CD4-positive, CD25-positive, alpha-beta regulatory T cell (primary cell): ENCODE results near the gene EXOC6. TPM values are rescaled to one million over a fixed set of nuclear protein-coding genes. Genes with fewer than 3 reads are reported as not detected.

Experiments
- ATAC-seq, 2 donors: fragments of 150-1000 bp; cut with Tn5 transposase; one replicate each; pipeline ENCODE4 v1.10.0; 2021; ENCODE audit warnings: low read depth in 2 of 2, moderate number of reproducible peaks in 2 of 2, moderate library complexity in 1 of 2
- DNase-seq, 3 donors: peaks; one replicate each; pipeline versions ENCODE4 v3.0.0 to v3.0.0-alpha.2; 2012 to 2022; ENCODE audit warnings: mixed read lengths in 1 of 3
- H3K27ac ChIP-seq: one replicate; pipeline ENCODE4 v1.7.0; 2013; ENCODE audit warnings: mild to moderate bottlenecking, low read length; ENCODE audit not compliant: insufficient read depth, poor library complexity, severe bottlenecking
- H3K27me3 ChIP-seq: one replicate; pipeline ENCODE4 v1.7.0; 2013; ENCODE audit warnings: low read length; ENCODE audit not compliant: control insufficient read depth, insufficient read depth
- H3K36me3 ChIP-seq: one replicate; pipeline ENCODE4 v1.7.0; 2013; ENCODE audit warnings: mild to moderate bottlenecking, low read length, moderate library complexity; ENCODE audit not compliant: control insufficient read depth, insufficient read depth
- H3K4me1 ChIP-seq: 2 replicates; pipeline ENCODE4 v1.7.0; 2013; ENCODE audit warnings: mild to moderate bottlenecking, low read length; ENCODE audit not compliant: insufficient read depth, control insufficient read depth, poor library complexity, severe bottlenecking
- H3K4me3 ChIP-seq: one replicate; pipeline ENCODE4 v1.7.0; 2013; ENCODE audit warnings: low read depth, mild to moderate bottlenecking, low read length, moderate library complexity
- H3K9me3 ChIP-seq, 2 experiments: 1 replicate in 1 of 2; 2 replicates in 1 of 2; pipeline ENCODE4 v1.7.0; 2013; ENCODE audit warnings: low read length in 2 of 2, mild to moderate bottlenecking in 1 of 2, moderate library complexity in 1 of 2; ENCODE audit not compliant: control insufficient read depth in 2 of 2
- H3K27ac Mint-ChIP-seq, 3 donors: one replicate each; pipeline ENCODE4 v1.8.0; 2020 to 2022; ENCODE audit warnings: mild to moderate bottlenecking in 3 of 3, mixed read lengths in 3 of 3, moderate library complexity in 2 of 3
- H3K27me3 Mint-ChIP-seq: one replicate; pipeline ENCODE4 v1.8.0; 2022; ENCODE audit warnings: mild to moderate bottlenecking, mixed read lengths
- H3K36me3 Mint-ChIP-seq: one replicate; pipeline ENCODE4 v1.8.0; 2020; ENCODE audit warnings: mixed read lengths
- H3K4me1 Mint-ChIP-seq, 4 donors: one replicate each; pipeline ENCODE4 v1.8.0; 2020 to 2022; ENCODE audit warnings: mixed read lengths in 4 of 4, mild to moderate bottlenecking in 1 of 4
- H3K4me3 Mint-ChIP-seq, 4 donors: one replicate each; pipeline ENCODE4 v1.8.0; 2020 to 2022; ENCODE audit warnings: mild to moderate bottlenecking in 4 of 4, mixed read lengths in 4 of 4, moderate library complexity in 3 of 4
- H3K9me3 Mint-ChIP-seq, 7 donors: one replicate each; pipeline ENCODE4 v1.8.0; 2020 to 2022; ENCODE audit warnings: mixed read lengths in 7 of 7, mild to moderate bottlenecking in 3 of 7, moderate library complexity in 2 of 7
- polyA plus RNA-seq, 4 donors: library from polyadenylated mRNA; unstranded; fragments of 300-500 nt; fragmentation: Illumina TruSeq; gene quantifications; one replicate each; pipeline ENCODE4 v1.2.3, GENCODE V29; 2021
- total RNA-seq: library from RNA; stranded (reverse); gene quantifications from one replicate; pipeline ENCODE4 v1.2.3, GENCODE V29; 2022

Gene EXOC6
- total and polyA plus RNA-seq, 5 donors from 2014 or later = 7.5 to 16.9 (median 10.0) TPM

DNA sequence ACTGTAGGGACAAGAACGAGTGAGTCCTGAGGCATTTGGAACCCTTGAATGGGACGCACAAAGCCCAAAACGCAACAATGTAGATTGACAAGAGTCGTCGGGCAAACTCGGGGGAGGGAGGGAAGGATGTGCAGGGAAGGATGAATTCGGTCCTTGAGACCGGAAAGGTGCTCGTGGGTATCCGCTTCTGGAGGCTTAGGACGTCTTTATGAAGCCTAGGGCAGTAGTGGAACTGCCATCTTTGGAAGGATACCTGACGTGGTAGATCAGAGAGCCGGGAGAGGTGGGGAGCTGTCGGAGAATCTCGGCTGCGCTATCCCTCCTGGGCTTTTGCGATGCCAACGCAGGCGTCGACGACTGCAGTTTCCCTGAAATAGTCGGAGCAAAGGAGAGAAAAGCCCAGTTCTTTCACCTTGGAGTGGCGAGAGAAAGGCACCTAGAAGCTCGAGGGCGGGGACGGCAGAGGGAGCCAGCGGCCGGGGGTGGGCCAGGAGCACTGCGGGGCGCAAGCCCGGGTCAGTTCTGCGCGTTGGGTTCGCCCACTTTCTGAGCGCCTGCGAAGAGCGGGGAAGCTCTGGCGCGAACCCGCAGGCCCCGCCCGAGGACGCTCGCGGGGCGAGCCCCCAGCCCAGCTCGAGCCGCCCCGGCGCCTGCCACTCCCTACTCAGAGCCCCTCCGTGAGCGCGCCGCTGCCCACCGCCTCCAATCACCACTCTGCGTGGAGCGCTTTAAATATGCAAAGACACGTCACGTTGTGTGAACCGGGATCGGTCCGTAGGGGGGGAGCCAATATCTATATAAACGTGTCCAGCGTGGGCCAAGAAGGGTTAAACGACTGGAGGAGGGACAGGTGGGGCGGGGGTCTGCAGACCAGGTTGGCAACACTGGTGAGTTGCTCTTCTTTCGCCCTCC is 211.9 kb downstream of the EXOC6 start, which contains the start of gene CYP26C1:
CYP26C1 (plus strand) TSS at position 824 of the 912 bp plus-strand sequence. CDS start 466 bp downstream, outside the sequence.
- Mint-ChIP-seq H3K27ac (no peak within 1 kb of the TSS), H3K36me3 (peaks cover 28% of the 10 kb centered on the region), H3K27me3 (peaks cover 43% of the 10 kb centered on the region), H3K4me3 (peak within 1 kb of the TSS in 2 of 4 donors; percentile 44 to 78), H3K4me1 (peaks cover 0 to 30% (median 5%) of the 10 kb centered on the region in 4 donors), H3K9me3 (no peaks in the 10 kb centered on the region)
- no peak within 1 kb of the TSS for H3K27ac ChIP-seq
- no peak within 1 kb of the TSS for H3K4me3 ChIP-seq
- DNase-seq (no peak), ATAC-seq (no peak)
- H3K9me3 ChIP-seq = no peaks in the 10 kb centered on the region
- H3K4me1 ChIP-seq = peaks cover 16% of the 10 kb centered on the region
- H3K36me3 ChIP-seq = peaks cover 14% of the 10 kb centered on the region
- peaks cover 7% of the 10 kb centered on the region for H3K27me3 ChIP-seq

DNA sequence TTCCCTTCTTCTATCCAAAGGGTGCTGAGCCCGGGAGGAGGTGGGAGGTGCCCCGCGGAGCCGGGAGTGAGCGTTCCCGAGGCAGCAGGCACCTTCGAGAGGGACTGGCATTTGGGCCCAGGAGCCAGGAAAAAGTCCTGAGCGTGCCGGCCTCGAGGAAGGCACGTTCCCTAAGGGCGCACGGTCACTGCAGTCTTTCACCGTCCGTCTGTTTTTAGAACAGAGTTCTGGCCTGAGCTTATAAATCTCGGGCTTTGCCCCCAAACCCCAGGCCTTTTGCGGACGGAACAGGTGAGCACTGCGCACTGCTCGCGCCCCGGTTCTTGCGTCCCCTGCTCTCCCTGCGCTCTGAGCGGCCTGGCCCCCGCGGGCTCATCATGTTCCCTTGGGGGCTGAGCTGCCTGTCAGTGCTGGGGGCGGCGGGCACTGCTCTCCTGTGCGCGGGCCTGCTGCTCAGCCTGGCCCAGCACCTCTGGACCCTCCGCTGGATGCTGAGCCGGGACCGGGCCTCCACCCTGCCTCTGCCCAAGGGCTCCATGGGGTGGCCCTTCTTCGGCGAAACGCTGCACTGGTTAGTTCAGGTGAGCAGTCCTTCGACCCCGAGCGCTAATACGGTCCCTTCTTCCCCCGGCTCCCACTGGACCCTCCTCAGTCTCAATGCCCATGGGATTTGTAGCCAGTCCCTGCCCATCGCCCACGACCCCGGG is 212.7 kb downstream of the EXOC6 start:
- no peaks in the 10 kb centered on the region for H3K9me3 ChIP-seq
- H3K27ac ChIP-seq = no peak overlapping the region
- H3K4me1 ChIP-seq = peaks cover 16% of the 10 kb centered on the region
- Mint-ChIP-seq H3K27me3 (peaks cover 49% of the 10 kb centered on the region), H3K36me3 (peaks cover 28% of the 10 kb centered on the region), H3K9me3 (no peaks in the 10 kb centered on the region), H3K4me3 (peak overlapping the region in 1 of 4 donors; percentile 78), H3K4me1 (peaks cover 0 to 34% (median 7%) of the 10 kb centered on the region in 4 donors), H3K27ac (no peak overlapping the region)
- H3K27me3 ChIP-seq = peaks cover 11% of the 10 kb centered on the region
- peaks cover 14% of the 10 kb centered on the region for H3K36me3 ChIP-seq
- no peak for ATAC-seq
- DNase-seq = no peak
- no peak overlapping the region for H3K4me3 ChIP-seq

DNA sequence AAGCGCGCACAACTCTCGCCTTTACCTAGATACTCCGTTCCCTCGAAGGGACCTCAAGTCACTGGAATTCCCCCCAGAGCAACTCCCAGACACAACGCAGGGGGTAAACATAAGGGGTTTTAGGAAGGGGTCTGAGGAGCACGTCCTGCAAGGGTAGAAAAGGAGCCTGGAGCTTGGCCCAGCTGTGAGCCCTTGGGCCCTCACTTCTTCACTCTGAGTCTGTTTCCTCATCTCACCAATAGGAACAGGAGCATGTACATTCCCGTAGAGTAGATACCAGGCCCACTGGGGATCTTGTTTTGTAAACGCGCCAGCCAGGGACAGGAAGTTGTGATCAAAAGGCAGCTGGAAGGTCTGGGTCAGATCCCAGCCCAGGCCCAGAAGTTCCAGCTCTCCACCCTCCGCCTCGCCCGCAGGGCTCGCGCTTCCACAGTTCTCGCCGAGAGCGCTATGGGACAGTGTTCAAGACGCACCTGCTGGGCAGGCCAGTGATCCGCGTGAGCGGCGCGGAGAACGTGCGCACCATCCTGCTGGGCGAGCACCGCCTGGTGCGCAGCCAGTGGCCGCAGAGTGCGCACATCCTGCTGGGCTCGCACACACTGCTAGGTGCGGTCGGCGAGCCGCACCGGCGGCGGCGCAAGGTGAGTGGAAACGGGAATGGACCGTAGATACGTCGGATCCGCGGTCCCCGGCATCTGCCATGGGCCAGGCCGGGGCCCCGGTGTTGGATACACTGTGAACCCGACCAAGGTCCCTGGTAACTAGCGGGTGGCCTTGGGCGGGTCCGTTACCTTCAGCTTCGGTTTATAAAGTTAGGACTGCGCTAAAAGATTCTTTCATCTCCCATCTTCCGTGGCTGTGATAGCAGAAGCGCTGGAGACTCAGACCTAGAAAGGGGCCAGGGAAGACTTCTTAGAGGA is 213.5 kb downstream of the EXOC6 start:
- Mint-ChIP-seq H3K4me3 (peak overlapping the region in 2 of 4 donors; percentile 70 to 78), H3K36me3 (peaks cover 26% of the 10 kb centered on the region), H3K9me3 (no peaks in the 10 kb centered on the region), H3K4me1 (peaks cover 0 to 36% (median 7%) of the 10 kb centered on the region in 4 donors), H3K27ac (no peak overlapping the region), H3K27me3 (peaks cover 55% of the 10 kb centered on the region)
- peaks cover 11% of the 10 kb centered on the region for H3K27me3 ChIP-seq
- ATAC-seq (peak in 1 of 2 donors; percentile 15), DNase-seq (peak in 1 of 3 donors; percentile 42)
- H3K36me3 ChIP-seq = peaks cover 14% of the 10 kb centered on the region
- no peak overlapping the region for H3K27ac ChIP-seq
- no peaks in the 10 kb centered on the region for H3K9me3 ChIP-seq
- H3K4me3 ChIP-seq = no peak overlapping the region
- H3K4me1 ChIP-seq = peaks cover 16% of the 10 kb centered on the region

- Mint-ChIP-seq H3K36me3 (peaks cover 20% of the 10 kb centered on the region), H3K4me1 (peaks cover 0 to 42% (median 7%) of the 10 kb centered on the region in 4 donors), H3K27ac (no peak overlapping the region), H3K4me3 (peak overlapping the region in 3 of 4 donors; percentile 0 to 70 (median 57)), H3K9me3 (peaks cover 0 to 3% (median 0%) of the 10 kb centered on the region in 7 donors), H3K27me3 (peaks cover 63% of the 10 kb centered on the region)
- Histone ChIP-seq H3K9me3 (no peaks in the 10 kb centered on the region), H3K4me1 (peaks cover 16% of the 10 kb centered on the region), H3K27me3 (peaks cover 16% of the 10 kb centered on the region), H3K27ac (no peak overlapping the region), H3K36me3 (peaks cover 10% of the 10 kb centered on the region), H3K4me3 (no peak overlapping the region)
- peak; percentile 25 to 39 for ATAC-seq
- peak in 2 of 3 donors; percentile 26 to 69 for DNase-seq
These were observed 214.3 kb downstream of the EXOC6 start for GRCh38 chr10:93062514-93063143.

GRCh38 chr10:93063144-93063976 is 215.0 kb downstream of the EXOC6 start:
- DNase-seq (no peak), ATAC-seq (no peak)
- Mint-ChIP-seq H3K27ac (no peak overlapping the region), H3K4me3 (peak overlapping the region in 3 of 4 donors; percentile 1 to 68 (median 21)), H3K36me3 (peaks cover 15% of the 10 kb centered on the region), H3K27me3 (peaks cover 68% of the 10 kb centered on the region), H3K4me1 (peaks cover 0 to 43% (median 5%) of the 10 kb centered on the region in 4 donors), H3K9me3 (peaks cover 0 to 3% (median 0%) of the 10 kb centered on the region in 7 donors)
- Histone ChIP-seq H3K36me3 (peaks cover 5% of the 10 kb centered on the region), H3K9me3 (no peaks in the 10 kb centered on the region), H3K27ac (no peak overlapping the region), H3K27me3 (peaks cover 17% of the 10 kb centered on the region), H3K4me3 (no peak overlapping the region), H3K4me1 (peaks cover 16% of the 10 kb centered on the region)

DNA sequence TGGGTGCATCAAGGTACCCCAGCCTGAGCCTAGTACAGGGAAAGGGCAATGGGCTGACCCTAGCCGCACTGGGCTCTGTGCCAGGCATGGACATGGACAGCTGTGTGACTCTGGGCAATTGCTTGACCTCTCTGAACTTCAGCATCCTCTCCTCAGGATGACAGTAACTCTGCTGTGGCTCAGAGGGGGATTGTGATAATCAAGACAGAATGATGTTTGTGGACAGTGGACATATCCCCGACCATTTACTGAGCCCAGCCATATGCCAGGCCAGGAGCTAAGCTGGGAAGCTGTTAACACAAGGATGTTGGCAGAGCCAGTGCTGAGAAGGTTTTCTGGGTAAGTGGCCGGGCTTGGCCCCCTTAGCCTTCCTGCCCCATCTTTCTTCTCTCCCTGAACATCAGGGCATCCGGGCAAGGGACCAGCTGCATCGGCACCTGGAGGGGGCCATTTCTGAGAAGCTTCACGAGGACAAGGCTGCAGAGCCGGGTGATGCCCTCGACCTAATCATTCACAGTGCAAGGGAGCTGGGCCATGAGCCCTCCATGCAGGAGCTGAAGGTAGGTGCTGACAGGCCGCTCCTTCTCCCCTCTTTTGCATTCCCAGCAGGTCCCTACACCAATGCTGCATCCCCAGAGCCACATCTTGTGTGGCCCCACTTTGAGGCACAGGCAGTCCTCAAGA is 215.8 kb downstream of the EXOC6 start:
- H3K9me3 ChIP-seq = no peaks in the 10 kb centered on the region
- H3K27me3 ChIP-seq = peaks cover 17% of the 10 kb centered on the region
- Mint-ChIP-seq H3K4me3 (peak overlapping the region in 2 of 4 donors; percentile 1 to 33), H3K27me3 (peaks cover 75% of the 10 kb centered on the region), H3K4me1 (peaks cover 0 to 48% (median 6%) of the 10 kb centered on the region in 4 donors), H3K27ac (no peak overlapping the region), H3K36me3 (peaks cover 10% of the 10 kb centered on the region), H3K9me3 (peaks cover 0 to 4% (median 0%) of the 10 kb centered on the region in 7 donors)
- DNase-seq = no peak
- ATAC-seq = no peak
- no peak overlapping the region for H3K27ac ChIP-seq
- H3K4me3 ChIP-seq = no peak overlapping the region
- H3K36me3 ChIP-seq = peaks cover 2% of the 10 kb centered on the region
- peaks cover 16% of the 10 kb centered on the region for H3K4me1 ChIP-seq
